Caco-2 (cell line): ENCODE measurements around the gene POGZ. TPM values are rescaled to one million over a fixed set of nuclear protein-coding genes. Genes with fewer than 3 reads are reported as not detected.

ENCODE experiments used
- BruUV-seq: library from RNA; stranded (reverse); fragments of 400-500 nt; replicated peaks from 2 replicates; lab custom pipeline; 2021; lab: Mats Ljungman, UMichigan
- CTCF ChIA-PET: fragments of 300-600 bp; sonication (Branson Sonifier 250); formaldehyde crosslinking; loops from one replicate; lab custom pipeline; 2022; ENCODE audit warnings: antibody characterized with exemption; lab: Charles Lee
- POLR2A ChIA-PET: fragments of 300-600 bp; sonication (Branson Sonifier 250); formaldehyde crosslinking; loops from one replicate; lab custom pipeline; 2022; ENCODE audit warnings: antibody characterized with exemption; lab: Charles Lee
- DNase-seq, 2 experiments: peaks; one replicate each; pipeline versions ENCODE4 v3.0.0 to v3.0.0-alpha.2; 2020 to 2022
- H3K27me3 ChIP-seq: replicated peaks from 2 replicates; pipeline ENCODE4 v1.6.0; 2011; ENCODE audit warnings: low read length; ENCODE audit not compliant: control insufficient read depth, insufficient read depth
- H3K36me3 ChIP-seq: 2 replicates; pipeline ENCODE4 v1.5.1; 2011; ENCODE audit warnings: low read length; ENCODE audit not compliant: control insufficient read depth, insufficient read depth
- H3K4me1 ChIP-seq: fragments of 250-450 bp; sonication (Bioruptor Pico); 2 replicates; pipeline ENCODE4 v1.5.1; 2020; ENCODE audit warnings: mild to moderate bottlenecking
- H3K4me3 ChIP-seq: 2 replicates; pipeline ENCODE4 v1.5.1; 2011; ENCODE audit warnings: low read depth, mild to moderate bottlenecking, control low read depth, low read length
- H3K9me3 ChIP-seq: fragments of 250-450 bp; sonication (Bioruptor Pico); 2 replicates; pipeline ENCODE4 v1.5.1; 2020; ENCODE audit warnings: mild to moderate bottlenecking, moderate library complexity
- H3K27ac Mint-ChIP-seq: one replicate; pipeline ENCODE4 v1.8.0; 2022; ENCODE audit warnings: mixed read lengths; ENCODE audit not compliant: unreplicated experiment
- H3K27me3 Mint-ChIP-seq: one replicate; pipeline ENCODE4 v1.8.0; 2022; ENCODE audit warnings: mixed read lengths; ENCODE audit not compliant: insufficient read depth, unreplicated experiment
- H3K36me3 Mint-ChIP-seq: one replicate; pipeline ENCODE4 v1.8.0; 2022; ENCODE audit warnings: mild to moderate bottlenecking, mixed read lengths; ENCODE audit not compliant: insufficient read depth, unreplicated experiment
- H3K4me1 Mint-ChIP-seq: one replicate; pipeline ENCODE4 v1.8.0; 2022; ENCODE audit warnings: low read depth, mixed read lengths; ENCODE audit not compliant: unreplicated experiment
- H3K4me3 Mint-ChIP-seq: one replicate; pipeline ENCODE4 v1.8.0; 2022; ENCODE audit warnings: mild to moderate bottlenecking, moderate library complexity, mixed read lengths; ENCODE audit not compliant: unreplicated experiment
- H3K9me3 Mint-ChIP-seq: one replicate; pipeline ENCODE4 v1.8.0; 2022; ENCODE audit warnings: mixed read lengths; ENCODE audit not compliant: unreplicated experiment
- intact Hi-C: fragments of 100-400 bp; cut with micrococcal nuclease; formaldehyde crosslinking; loops from one replicate; pipeline ENCODE4 v1.10.0; 2022; ENCODE audit not compliant: unreplicated experiment
- total RNA-seq: library from RNA; stranded (reverse); gene quantifications from 2 replicates; pipeline ENCODE4 v1.2.3, GENCODE V29; 2022
- TF ChIP-seq, protein P1 (sequence below), 2 experiments: fragments of 200-600 bp in 1 of 2; IDR thresholded peaks; 1 replicate in 1 of 2; 2 replicates in 1 of 2; pipeline versions ENCODE4 v1.5.1 to v1.8.0; 2011 to 2022; ENCODE audit warnings: antibody characterized with exemption in 1 of 2, control low read depth in 1 of 2, inconsistent platforms in 1 of 2, low read depth in 1 of 2, low read length in 1 of 2, mild to moderate bottlenecking in 1 of 2, moderate library complexity in 1 of 2; ENCODE audit not compliant: insufficient read depth in 1 of 2, severe bottlenecking in 1 of 2, unreplicated experiment in 1 of 2

Gene POGZ
- total RNA-seq, 1 experiment from 2014 or later: 80.0 TPM

DNA sequence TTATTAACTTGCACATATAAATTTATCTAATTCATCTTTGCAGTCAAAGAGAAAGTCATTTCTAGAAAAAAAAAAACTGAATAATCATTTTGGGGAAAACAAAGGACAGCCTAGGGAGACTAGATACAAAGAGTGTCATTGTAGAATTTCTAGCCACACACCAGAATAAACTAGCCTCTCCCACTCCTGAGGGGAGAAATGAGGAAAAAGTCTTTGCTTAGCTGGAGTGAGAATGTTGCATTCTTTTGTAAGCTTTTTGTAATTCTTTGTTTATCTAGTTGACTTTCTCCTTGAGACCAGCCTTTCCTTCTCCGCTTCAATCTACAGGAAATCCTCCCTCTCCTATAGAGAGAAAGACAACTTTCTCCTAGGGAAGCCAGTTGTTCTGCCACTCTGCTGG, 36.0 kb upstream of the POGZ start:
- no peak for DNase-seq
- no peaks in the 10 kb centered on the region for H3K36me3 ChIP-seq
- no peak overlapping the region for H3K4me3 ChIP-seq
- BruUV-seq: no TSS peak
- H3K4me1 ChIP-seq: peaks cover 21% of the 10 kb centered on the region
- Mint-ChIP-seq H3K27ac (peak overlapping the region; percentile 56), H3K4me3 (no peak overlapping the region), H3K4me1 (peaks cover 23% of the 10 kb centered on the region), H3K36me3 (no peaks in the 10 kb centered on the region), H3K27me3 (no peaks in the 10 kb centered on the region), H3K9me3 (no peaks in the 10 kb centered on the region)
- ChIA-PET CTCF (interaction anchor here (0.6 to 1.1 kb wide), 2 partner anchors 15 to 199 kb away, joined by 4 to 9 read pairs; no protein-coding TSS in a partner anchor), POLR2A (interaction anchor here (0.7 to 2.4 kb wide), 5 partner anchors 9 to 45 kb away, joined by 4 to 41 read pairs (median 7); partner anchors contain the start of genes CGN and TUFT1)
- no peaks in the 10 kb centered on the region for H3K27me3 ChIP-seq
- TF ChIP-seq, protein P1, sequence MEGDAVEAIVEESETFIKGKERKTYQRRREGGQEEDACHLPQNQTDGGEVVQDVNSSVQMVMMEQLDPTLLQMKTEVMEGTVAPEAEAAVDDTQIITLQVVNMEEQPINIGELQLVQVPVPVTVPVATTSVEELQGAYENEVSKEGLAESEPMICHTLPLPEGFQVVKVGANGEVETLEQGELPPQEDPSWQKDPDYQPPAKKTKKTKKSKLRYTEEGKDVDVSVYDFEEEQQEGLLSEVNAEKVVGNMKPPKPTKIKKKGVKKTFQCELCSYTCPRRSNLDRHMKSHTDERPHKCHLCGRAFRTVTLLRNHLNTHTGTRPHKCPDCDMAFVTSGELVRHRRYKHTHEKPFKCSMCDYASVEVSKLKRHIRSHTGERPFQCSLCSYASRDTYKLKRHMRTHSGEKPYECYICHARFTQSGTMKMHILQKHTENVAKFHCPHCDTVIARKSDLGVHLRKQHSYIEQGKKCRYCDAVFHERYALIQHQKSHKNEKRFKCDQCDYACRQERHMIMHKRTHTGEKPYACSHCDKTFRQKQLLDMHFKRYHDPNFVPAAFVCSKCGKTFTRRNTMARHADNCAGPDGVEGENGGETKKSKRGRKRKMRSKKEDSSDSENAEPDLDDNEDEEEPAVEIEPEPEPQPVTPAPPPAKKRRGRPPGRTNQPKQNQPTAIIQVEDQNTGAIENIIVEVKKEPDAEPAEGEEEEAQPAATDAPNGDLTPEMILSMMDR (IDR thresholded peaks at IDR 0.05; ENCODE audit: insufficient read depth in 1 of 2, low read depth in 1 of 2, low read length in 1 of 2, severe bottlenecking in 1 of 2, unreplicated experiment in 1 of 2): no peak
- no peaks in the 10 kb centered on the region for H3K9me3 ChIP-seq
- intact Hi-C loops: no loop called here

GRCh38 chr1:151494741-151495281, 35.5 kb upstream of the POGZ start:
- no peaks in the 10 kb centered on the region for H3K36me3 ChIP-seq
- BruUV-seq: no TSS peak
- TF ChIP-seq, protein P1 (IDR thresholded peaks at IDR 0.05; ENCODE audit: insufficient read depth in 1 of 2, low read depth in 1 of 2, low read length in 1 of 2, severe bottlenecking in 1 of 2, unreplicated experiment in 1 of 2): no peak
- no peaks in the 10 kb centered on the region for H3K27me3 ChIP-seq
- ChIA-PET CTCF (interaction anchor here (0.6 to 1.1 kb wide), 3 partner anchors 15 to 200 kb away, joined by 3 to 9 read pairs (median 4); no protein-coding TSS in a partner anchor), POLR2A (interaction anchor here (0.7 to 2.4 kb wide), 6 partner anchors 9 to 447 kb away, joined by 3 to 41 read pairs (median 6); partner anchors contain the start of genes CGN and TUFT1)
- Mint-ChIP-seq H3K36me3 (no peaks in the 10 kb centered on the region), H3K27ac (peak overlapping the region; percentile 56), H3K27me3 (no peaks in the 10 kb centered on the region), H3K4me3 (no peak overlapping the region), H3K4me1 (peaks cover 23% of the 10 kb centered on the region), H3K9me3 (no peaks in the 10 kb centered on the region)
- H3K4me1 ChIP-seq: peaks cover 21% of the 10 kb centered on the region
- no peaks in the 10 kb centered on the region for H3K9me3 ChIP-seq
- DNase-seq: peak; percentile 57 to 60
- no peak overlapping the region for H3K4me3 ChIP-seq
- intact Hi-C loops: no loop called here

DNA sequence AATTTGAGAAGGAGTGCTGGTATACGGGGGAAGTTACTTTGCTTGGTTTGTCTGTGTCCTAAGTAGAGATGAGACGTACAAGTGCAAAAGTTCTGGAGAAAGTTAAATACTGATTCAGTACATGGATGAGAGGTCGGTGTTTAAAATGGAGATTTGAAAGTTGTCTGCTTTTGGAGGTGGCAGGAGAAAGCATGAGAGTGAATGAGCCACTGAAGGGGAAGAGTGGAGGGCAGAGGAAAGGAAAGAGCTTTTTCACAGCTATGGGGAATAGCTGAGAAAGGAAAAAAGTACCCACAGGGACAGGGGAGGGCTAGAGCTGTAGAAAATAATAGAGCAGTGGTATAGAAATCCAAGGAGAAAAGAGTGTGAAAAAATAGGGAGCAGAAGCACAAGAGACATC, 33.7 kb upstream of the POGZ start:
- Histone ChIP-seq H3K4me1 (peaks cover 21% of the 10 kb centered on the region), H3K9me3 (no peaks in the 10 kb centered on the region; the same call in 1 of the 2 replicates), H3K4me3 (no peak overlapping the region), H3K27me3 (no peaks in the 10 kb centered on the region), H3K36me3 (no peaks in the 10 kb centered on the region)
- no peaks in the 10 kb centered on the region for H3K36me3 Mint-ChIP-seq
- peak overlapping the region; percentile 1 for H3K27ac Mint-ChIP-seq
- ChIA-PET CTCF (no interaction called here), POLR2A (interaction anchor here (2.4 kb wide), 1 partner anchor 18 kb away, joined by 41 read pairs; the partner anchor contains the start of gene CGN)
- intact Hi-C loops: no loop called here
- H3K4me1 Mint-ChIP-seq: peaks cover 23% of the 10 kb centered on the region
- no peak overlapping the region for H3K4me3 Mint-ChIP-seq
- H3K27me3 Mint-ChIP-seq: no peaks in the 10 kb centered on the region
- BruUV-seq: no TSS peak
- DNase-seq: no peak
- TF ChIP-seq, protein P1 (IDR thresholded peaks at IDR 0.05; ENCODE audit: insufficient read depth in 1 of 2, low read depth in 1 of 2, low read length in 1 of 2, severe bottlenecking in 1 of 2, unreplicated experiment in 1 of 2): no peak
- no peaks in the 10 kb centered on the region for H3K9me3 Mint-ChIP-seq
